OCI-LY1 (cell line): Measurements from ENCODE around the gene THOC5.

Experiments used
- H2AFZ ChIP-seq: fragments of 200-600 bp; sonication (generic), shearing (Covaris generic); 2 replicates; pipeline ENCODE4 v1.6.0; 2014; ENCODE audit warnings: antibody characterized with exemption, mild to moderate bottlenecking, low read length
- H3F3A ChIP-seq: fragments of 200-600 bp; sonication (generic), shearing (Covaris generic); 2 replicates; pipeline ENCODE4 v1.6.0; 2014; ENCODE audit warnings: mild to moderate bottlenecking, antibody characterized with exemption, low read length, moderate library complexity; ENCODE audit not compliant: insufficient read depth
- H3K27ac ChIP-seq: fragments of 200-600 bp; sonication (generic); 2 replicates; pipeline ENCODE4 v1.5.1; 2014; ENCODE audit warnings: low read length, mixed run types, mild to moderate bottlenecking, low read depth; ENCODE audit not compliant: poor library complexity, severe bottlenecking
- H3K27me3 ChIP-seq: fragments of 200-600 bp; sonication (generic); 2 replicates; pipeline ENCODE4 v1.6.0; 2014; ENCODE audit warnings: antibody characterized with exemption, mild to moderate bottlenecking, low read length, moderate library complexity; ENCODE audit not compliant: insufficient read depth
- H3K36me3 ChIP-seq: fragments of 200-600 bp; sonication (generic); 2 replicates; pipeline ENCODE4 v1.6.1; 2014; ENCODE audit warnings: mild to moderate bottlenecking, antibody characterized with exemption, low read length, moderate library complexity, mixed read lengths; ENCODE audit not compliant: insufficient read depth
- H3K4me1 ChIP-seq: fragments of 200-600 bp; sonication (generic); 2 replicates; pipeline ENCODE4 v1.5.1; 2014; ENCODE audit warnings: mild to moderate bottlenecking, low read length, moderate library complexity; ENCODE audit not compliant: insufficient read depth, severe bottlenecking
- H3K4me2 ChIP-seq: fragments of 200-600 bp; sonication (generic), shearing (Covaris generic); 2 replicates; pipeline ENCODE4 v1.6.1; 2014; ENCODE audit warnings: low read length
- H3K4me3 ChIP-seq: fragments of 200-600 bp; sonication (generic); 2 replicates; pipeline ENCODE4 v1.5.1; 2014; ENCODE audit warnings: low read length, low read depth, mild to moderate bottlenecking, mixed read lengths; ENCODE audit not compliant: poor library complexity, severe bottlenecking
- H3K79me2 ChIP-seq: fragments of 200-600 bp; shearing (Covaris generic); 2 replicates; pipeline ENCODE4 v1.6.1; 2016; ENCODE audit warnings: mixed run types, low read length, mixed read lengths; ENCODE audit not compliant: insufficient read depth
- H3K9ac ChIP-seq: fragments of 200-600 bp; sonication (generic), shearing (Covaris generic); 2 replicates; pipeline ENCODE4 v1.6.1; 2014; ENCODE audit warnings: mild to moderate bottlenecking, low read length, mixed read lengths
- H3K9me2 ChIP-seq: fragments of 200-600 bp; sonication (generic), shearing (Covaris generic); 2 replicates; pipeline ENCODE4 v1.6.1; 2014; ENCODE audit warnings: low read depth, mild to moderate bottlenecking, low read length, mixed read lengths
- H3K9me3 ChIP-seq: fragments of 200-600 bp; shearing (Covaris generic); 2 replicates; pipeline ENCODE4 v1.6.1; 2014; ENCODE audit warnings: low read length, mixed read lengths
- H4K20me1 ChIP-seq: fragments of 200-600 bp; sonication (generic), shearing (Covaris generic); 2 replicates; pipeline ENCODE4 v1.6.0; 2016; ENCODE audit warnings: mild to moderate bottlenecking, low read length; ENCODE audit not compliant: insufficient read depth
- CTCF ChIP-seq: fragments of 200-600 bp; sonication (generic), shearing (Covaris generic); IDR thresholded peaks from 2 replicates; pipeline ENCODE4 v1.5.1; 2017; ENCODE audit warnings: mild to moderate bottlenecking, antibody characterized with exemption, low read length, moderate library complexity, mixed read lengths
- EZH2 ChIP-seq: fragments of 200-600 bp; sonication (generic), shearing (Covaris generic); IDR thresholded peaks from 2 replicates; pipeline ENCODE4 v1.8.0; 2017; ENCODE audit warnings: borderline replicate concordance, mixed run types, mild to moderate bottlenecking, antibody characterized with exemption, low read length, moderate library complexity, mixed read lengths

The THOC5 gene

GRCh38 chr22:29477723-29478318 is 75.7 kb downstream of the THOC5 start:
- Histone ChIP-seq H3K9me3 (no peaks in the 10 kb centered on the region), H3F3A (no peaks in the 10 kb centered on the region), H4K20me1 (no peaks in the 10 kb centered on the region), H3K36me3 (no peaks in the 10 kb centered on the region), H3K9ac (no peak overlapping the region), H3K4me2 (no peak overlapping the region), H3K27me3 (no peaks in the 10 kb centered on the region), H3K27ac (no peak overlapping the region), H3K4me1 (peaks cover 6% of the 10 kb centered on the region), H3K9me2 (no peaks in the 10 kb centered on the region), H2AFZ (no peak overlapping the region), H3K4me3 (no peak overlapping the region), H3K79me2 (no peaks in the 10 kb centered on the region)
- TF ChIP-seq EZH2 (no peak), CTCF (no peak)

- peaks cover 6% of the 10 kb centered on the region for H3K4me1 ChIP-seq
- no peak overlapping the region for H2AFZ ChIP-seq
- H3K4me2 ChIP-seq: no peak overlapping the region
- H3K9me2 ChIP-seq: no peaks in the 10 kb centered on the region
- no peak overlapping the region for H3K4me3 ChIP-seq
- TF ChIP-seq CTCF: no peak
- TF ChIP-seq EZH2: no peak
- H3K9ac ChIP-seq: no peak overlapping the region
- H3K36me3 ChIP-seq: no peaks in the 10 kb centered on the region
- no peaks in the 10 kb centered on the region for H3K9me3 ChIP-seq
- no peaks in the 10 kb centered on the region for H4K20me1 ChIP-seq
- no peaks in the 10 kb centered on the region for H3F3A ChIP-seq
- no peak overlapping the region for H3K27ac ChIP-seq
- peaks cover 1% of the 10 kb centered on the region; the same call in 1 of the 2 replicates for H3K27me3 ChIP-seq
- no peaks in the 10 kb centered on the region for H3K79me2 ChIP-seq
Measured at GRCh38 chr22:29476116-29476515, 77.4 kb downstream of the THOC5 start.

- no peaks in the 10 kb centered on the region for H3K36me3 ChIP-seq
- no peaks in the 10 kb centered on the region for H3K9me3 ChIP-seq
- peaks cover 4% of the 10 kb centered on the region; the same call in 1 of the 2 replicates for H3K27me3 ChIP-seq
- no peak overlapping the region for H2AFZ ChIP-seq
- H3K27ac ChIP-seq: no peak overlapping the region
- no peak for TF ChIP-seq EZH2
- TF ChIP-seq CTCF: no peak
- H3K9me2 ChIP-seq: no peaks in the 10 kb centered on the region
- H4K20me1 ChIP-seq: no peaks in the 10 kb centered on the region
- no peaks in the 10 kb centered on the region for H3F3A ChIP-seq
- no peak overlapping the region for H3K9ac ChIP-seq
- no peaks in the 10 kb centered on the region for H3K79me2 ChIP-seq
- no peak overlapping the region for H3K4me2 ChIP-seq
- H3K4me3 ChIP-seq: no peak overlapping the region
- H3K4me1 ChIP-seq: peaks cover 6% of the 10 kb centered on the region
Measured at GRCh38 chr22:29475550-29475949, 78.0 kb downstream of the THOC5 start.
